ENCODE data around the gene CARD19.

Gene CARD19

GRCh38 chr9:93076101-93076791, 19.8 kb upstream of the CARD19 start:
- in situ Hi-C loops (cut with HindIII; ENCODE audit: low sequenced_read_pairs): no loop called here
- TF ChIP-seq CTCF (IDR thresholded peaks at IDR 0.05; ENCODE audit: low read depth, low read length): no peak
- no peak overlapping the region for H3K4me3 ChIP-seq (ENCODE audit: low read depth, low read length)
- no peak for DNase-seq (ENCODE audit: low read depth, low spot score)

- no peak overlapping the region for H3K4me3 ChIP-seq (ENCODE audit: low read depth, low read length)
- no peak for DNase-seq (ENCODE audit: low read depth, low spot score)
- TF ChIP-seq CTCF (IDR thresholded peaks at IDR 0.05; ENCODE audit: low read depth, low read length): no peak
- in situ Hi-C loops (cut with HindIII; ENCODE audit: low sequenced_read_pairs): no loop called here
Measured at GRCh38 chr9:93076792-93077128, 19.3 kb upstream of the CARD19 start.

GRCh38 chr9:93077367-93077766, 18.6 kb upstream of the CARD19 start:
- DNase-seq (ENCODE audit: low read depth, low spot score): no peak
- no peak overlapping the region for H3K4me3 ChIP-seq (ENCODE audit: low read depth, low read length)
- TF ChIP-seq CTCF (IDR thresholded peaks at IDR 0.05; ENCODE audit: low read depth, low read length): no peak
- in situ Hi-C loops (cut with HindIII; ENCODE audit: low sequenced_read_pairs): no loop called here

- in situ Hi-C loops (cut with HindIII; ENCODE audit: low sequenced_read_pairs): no loop called here
- no peak overlapping the region for H3K4me3 ChIP-seq (ENCODE audit: low read depth, low read length)
- no peak for TF ChIP-seq CTCF (IDR thresholded peaks at IDR 0.05; ENCODE audit: low read depth, low read length)
- no peak for DNase-seq (ENCODE audit: low read depth, low spot score)
Measured at GRCh38 chr9:93077811-93078210, 18.2 kb upstream of the CARD19 start.

- in situ Hi-C loops (cut with HindIII; ENCODE audit: low sequenced_read_pairs): no loop called here
- TF ChIP-seq CTCF (IDR thresholded peaks at IDR 0.05; ENCODE audit: low read depth, low read length): no peak
- H3K4me3 ChIP-seq (ENCODE audit: low read depth, low read length): no peak overlapping the region
- no peak for DNase-seq (ENCODE audit: low read depth, low spot score)
Measured at GRCh38 chr9:93079371-93079770, 16.6 kb upstream of the CARD19 start.

GRCh38 chr9:93080406-93080805, 15.6 kb upstream of the CARD19 start:
- DNase-seq (ENCODE audit: low read depth, low spot score): no peak
- in situ Hi-C loops (cut with HindIII; ENCODE audit: low sequenced_read_pairs): no loop called here
- H3K4me3 ChIP-seq (ENCODE audit: low read depth, low read length): no peak overlapping the region
- TF ChIP-seq CTCF (IDR thresholded peaks at IDR 0.05; ENCODE audit: low read depth, low read length): no peak

Measured in astrocyte of the spinal cord (primary cell).